ENCODE results near the gene ANG.

- TF ChIP-seq POLR2AphosphoS5 (IDR thresholded peaks at IDR 0.05; ENCODE audit: low read depth, low read length) (no peak), TAF1 (IDR thresholded peaks at IDR 0.05; ENCODE audit: borderline replicate concordance, insufficient read depth, low read length) (no peak), REST (IDR thresholded peaks at IDR 0.05; ENCODE audit: insufficient read depth in 1 of 2, low read depth in 2 of 2, low read length in 2 of 2) (no peak), SIN3A (IDR thresholded peaks at IDR 0.05; ENCODE audit: borderline replicate concordance, insufficient read depth, low read length) (no peak)
Observed at GRCh38 chr14:20712904-20713303, 24.3 kb downstream of the ANG start.
